Hematopoietic multipotent progenitor cell (in vitro differentiated cells): Measurements from ENCODE around the gene GBP1. TPM values are rescaled to one million over a fixed set of nuclear protein-coding genes. Genes with fewer than 3 reads are reported as not detected.
"Not testable (repeated sequence)": the region's sequence is repeated elsewhere in the genome, so short reads cannot be mapped to it uniquely, and the experiment has no call there.

ENCODE experiments used
- DNase-seq, 3 donors: peaks; one replicate each; pipeline ENCODE4 v3.0.0-alpha.2; 2011 to 2015; ENCODE audit warnings: low read depth in 2 of 3, low spot score in 2 of 3
- total RNA-seq: library from RNA; depleted of rRNA; stranded (reverse); fragments of >200 nt; gene quantifications from one replicate; pipeline ENCODE4 v1.2.3, GENCODE V29; 2012

The GBP1 gene
- total RNA-seq = 15.9 TPM

GRCh38 chr1:89065079-89065868 is at the start of gene GBP1:
Gene GBP1 (minus strand): TSS chr1:89065208. CDS start chr1:89063234, 1,974 bp downstream.
- peak in 2 of 3 donors; percentile 30 to 66 for DNase-seq

GRCh38 chr1:89114662-89115061 is 49.7 kb upstream of the GBP1 start:
- no peak for DNase-seq

GRCh38 chr1:89112871-89113613 is 48.0 kb upstream of the GBP1 start:
- DNase-seq = no peak

- no peak for DNase-seq
These were observed 39.7 kb upstream of the GBP1 start for GRCh38 chr1:89104687-89105086.

- no peak for DNase-seq
These were observed 39.1 kb upstream of the GBP1 start for GRCh38 chr1:89104147-89104546.

- no peak for DNase-seq
These were observed 37.0 kb upstream of the GBP1 start for GRCh38 chr1:89102021-89102420.

- no peak for DNase-seq
These were observed 35.4 kb upstream of the GBP1 start for GRCh38 chr1:89100412-89100811.

GRCh38 chr1:89098857-89099256 is 33.8 kb upstream of the GBP1 start:
- no peak for DNase-seq

GRCh38 chr1:89095737-89096136 is 30.7 kb upstream of the GBP1 start:
- DNase-seq = no peak

- DNase-seq = no peak
These were observed 25.0 kb upstream of the GBP1 start for GRCh38 chr1:89089962-89090361.

- no peak for DNase-seq
These were observed 23.6 kb upstream of the GBP1 start for GRCh38 chr1:89088572-89088971.

- no peak for DNase-seq
These were observed 22.2 kb upstream of the GBP1 start for GRCh38 chr1:89087241-89087640.

GRCh38 chr1:89085781-89086180 is 20.8 kb upstream of the GBP1 start:
- DNase-seq = peak; percentile 37 to 65 (median 41)

- no peak for DNase-seq
These were observed 16.0 kb upstream of the GBP1 start for GRCh38 chr1:89081005-89081404.

- DNase-seq = not testable (repeated sequence)
These were observed 15.1 kb upstream of the GBP1 start for GRCh38 chr1:89080068-89080467.

- DNase-seq = not testable (repeated sequence)
These were observed 7.6 kb upstream of the GBP1 start for GRCh38 chr1:89072466-89073065.

GRCh38 chr1:89070509-89070908 is 5.5 kb upstream of the GBP1 start:
- no peak for DNase-seq

GRCh38 chr1:89069951-89070350 is 4.9 kb upstream of the GBP1 start:
- DNase-seq = peak in 2 of 3 donors; percentile 19 to 42

- DNase-seq = no peak
These were observed 3.3 kb upstream of the GBP1 start for GRCh38 chr1:89068291-89068690.

- no peak for DNase-seq
These were observed 376 bp downstream of the GBP1 start for GRCh38 chr1:89064632-89065031.

- no peak for DNase-seq
These were observed 1.9 kb downstream of the GBP1 start for GRCh38 chr1:89063094-89063493.

GRCh38 chr1:89060091-89060490 is 4.9 kb downstream of the GBP1 start:
- DNase-seq = no peak
